ENCODE measurements around the gene ANKRD7.

- TF ChIP-seq CTCF (IDR thresholded peaks at IDR 0.05) (no peak), EP300 (IDR thresholded peaks at IDR 0.05; ENCODE audit: low read depth) (no peak), POLR2A (IDR thresholded peaks at IDR 0.05) (no peak)
Observed at GRCh38 chr7:118243695-118244094, 19.2 kb downstream of the ANKRD7 start.
